OCI-LY3 (cell line): ENCODE data around the gene DIAPH2.

Source experiments
- H2AFZ ChIP-seq: fragments of 200-600, 300-600 bp; shearing (Covaris generic); 2 replicates; pipeline ENCODE4 v1.6.0; 2014; ENCODE audit warnings: antibody characterized with exemption, low read depth, low read length
- H3K27ac ChIP-seq: fragments of 200-600, 300-600 bp; sonication (generic); 2 replicates; pipeline ENCODE4 v1.5.1; 2014; ENCODE audit warnings: mild to moderate bottlenecking, low read length, moderate library complexity, mixed read lengths
- H3K27me3 ChIP-seq: fragments of 200-600, 300-600 bp; sonication (generic); 2 replicates; pipeline ENCODE4 v1.6.1; 2014; ENCODE audit warnings: low read depth, low read length, mixed read lengths
- H3K36me3 ChIP-seq: fragments of 200-600, 300-600 bp; sonication (generic); replicated peaks from 2 replicates; pipeline ENCODE3; 2014; ENCODE audit warnings: low read depth, low read length, mixed read lengths
- H3K4me1 ChIP-seq: fragments of 300-600, 200-600 bp; sonication (generic); 2 replicates; pipeline ENCODE4 v1.6.1; 2014; ENCODE audit warnings: low read length, mixed read lengths
- H3K4me2 ChIP-seq: fragments of 200-600, 300-600 bp; sonication (generic); 2 replicates; pipeline ENCODE4 v1.6.1; 2014; ENCODE audit warnings: low read length, mixed read lengths
- H3K4me3 ChIP-seq: fragments of 300-600, 200-600 bp; sonication (generic); 2 replicates; pipeline ENCODE4 v1.5.1; 2014; ENCODE audit warnings: antibody characterized with exemption, mild to moderate bottlenecking, low read length, moderate library complexity
- H3K79me2 ChIP-seq: fragments of 300-600, 200-600 bp; shearing (Covaris generic); 2 replicates; pipeline ENCODE4 v1.6.1; 2014; ENCODE audit warnings: mild to moderate bottlenecking, low read length, mixed read lengths
- H3K9ac ChIP-seq: fragments of 300-600, 200-600 bp; shearing (Covaris generic); 2 replicates; pipeline ENCODE4 v1.6.0; 2014; ENCODE audit warnings: mild to moderate bottlenecking, low read length, moderate library complexity
- H3K9me3 ChIP-seq: fragments of 200-600, 300-600 bp; shearing (Covaris generic); 2 replicates; pipeline ENCODE4 v1.6.1; 2014; ENCODE audit warnings: low read length, mixed read lengths; ENCODE audit not compliant: insufficient read depth
- H4K20me1 ChIP-seq: fragments of 200-600, 300-600 bp; sonication (generic); 2 replicates; pipeline ENCODE4 v1.6.1; 2016; ENCODE audit warnings: low read length, mixed read lengths; ENCODE audit not compliant: insufficient read depth
- EZH2phosphoT487 ChIP-seq: fragments of 200-600 bp; shearing (Covaris generic); IDR thresholded peaks from 2 replicates; pipeline ENCODE4 v1.6.1; 2018; ENCODE audit warnings: antibody characterized with exemption, mixed run types, low read depth
- TF ChIP-seq, protein P1 (sequence below): fragments of 200-600, 300-600 bp; sonication (generic); IDR thresholded peaks from 2 replicates; pipeline ENCODE4 v1.5.1; 2014; ENCODE audit warnings: antibody characterized with exemption, low read length, low read depth

DIAPH2 gene

DNA sequence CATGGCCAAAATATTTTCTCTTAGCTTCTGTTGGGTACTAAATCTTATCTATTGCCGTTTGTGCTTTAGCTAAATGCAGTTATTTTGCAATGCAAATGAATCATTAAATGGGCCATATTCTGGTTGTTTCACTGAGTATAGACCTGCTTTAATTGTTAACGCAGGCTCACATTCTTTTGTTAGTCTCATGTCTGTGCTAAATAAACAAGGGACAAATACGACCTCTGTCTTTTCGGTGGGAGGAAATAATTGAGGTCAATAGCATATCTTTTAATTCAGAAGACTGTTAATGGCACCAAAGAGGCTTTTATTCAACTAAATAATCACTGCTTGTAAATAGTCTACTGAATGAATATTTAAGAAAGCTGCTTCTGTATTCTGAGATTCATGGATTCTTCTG lies 76.9 kb downstream of the DIAPH2 start:
- H4K20me1 ChIP-seq, result no peaks in the 10 kb centered on the region
- no peaks in the 10 kb centered on the region for H3K36me3 ChIP-seq
- H3K4me2 ChIP-seq, result no peak overlapping the region
- H3K79me2 ChIP-seq, result no peaks in the 10 kb centered on the region
- no peak overlapping the region for H3K9ac ChIP-seq
- H3K4me1 ChIP-seq, result peaks cover 11% of the 10 kb centered on the region
- no peak overlapping the region for H2AFZ ChIP-seq
- no peak for TF ChIP-seq EZH2phosphoT487
- TF ChIP-seq, protein P1, sequence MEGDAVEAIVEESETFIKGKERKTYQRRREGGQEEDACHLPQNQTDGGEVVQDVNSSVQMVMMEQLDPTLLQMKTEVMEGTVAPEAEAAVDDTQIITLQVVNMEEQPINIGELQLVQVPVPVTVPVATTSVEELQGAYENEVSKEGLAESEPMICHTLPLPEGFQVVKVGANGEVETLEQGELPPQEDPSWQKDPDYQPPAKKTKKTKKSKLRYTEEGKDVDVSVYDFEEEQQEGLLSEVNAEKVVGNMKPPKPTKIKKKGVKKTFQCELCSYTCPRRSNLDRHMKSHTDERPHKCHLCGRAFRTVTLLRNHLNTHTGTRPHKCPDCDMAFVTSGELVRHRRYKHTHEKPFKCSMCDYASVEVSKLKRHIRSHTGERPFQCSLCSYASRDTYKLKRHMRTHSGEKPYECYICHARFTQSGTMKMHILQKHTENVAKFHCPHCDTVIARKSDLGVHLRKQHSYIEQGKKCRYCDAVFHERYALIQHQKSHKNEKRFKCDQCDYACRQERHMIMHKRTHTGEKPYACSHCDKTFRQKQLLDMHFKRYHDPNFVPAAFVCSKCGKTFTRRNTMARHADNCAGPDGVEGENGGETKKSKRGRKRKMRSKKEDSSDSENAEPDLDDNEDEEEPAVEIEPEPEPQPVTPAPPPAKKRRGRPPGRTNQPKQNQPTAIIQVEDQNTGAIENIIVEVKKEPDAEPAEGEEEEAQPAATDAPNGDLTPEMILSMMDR, result no peak
- H3K27me3 ChIP-seq, result no peaks in the 10 kb centered on the region
- no peak overlapping the region for H3K4me3 ChIP-seq
- H3K9me3 ChIP-seq, result no peaks in the 10 kb centered on the region
- H3K27ac ChIP-seq, result no peak overlapping the region

- H3K4me1 ChIP-seq, result peaks cover 11% of the 10 kb centered on the region
- no peak overlapping the region for H2AFZ ChIP-seq
- H4K20me1 ChIP-seq, result no peaks in the 10 kb centered on the region
- no peak overlapping the region for H3K27ac ChIP-seq
- TF ChIP-seq, protein P1, result no peak
- TF ChIP-seq EZH2phosphoT487, result no peak
- no peaks in the 10 kb centered on the region for H3K36me3 ChIP-seq
- no peaks in the 10 kb centered on the region for H3K9me3 ChIP-seq
- H3K4me3 ChIP-seq, result no peak overlapping the region
- no peaks in the 10 kb centered on the region for H3K79me2 ChIP-seq
- no peak overlapping the region for H3K9ac ChIP-seq
- H3K4me2 ChIP-seq, result no peak overlapping the region
- H3K27me3 ChIP-seq, result no peaks in the 10 kb centered on the region
These were observed 79.0 kb downstream of the DIAPH2 start for GRCh38 chrX:96763608-96764007.

GRCh38 chrX:96764864-96765263 lies 80.2 kb downstream of the DIAPH2 start:
- Histone ChIP-seq H2AFZ (no peak overlapping the region), H3K27ac (no peak overlapping the region), H4K20me1 (no peaks in the 10 kb centered on the region), H3K4me2 (no peak overlapping the region), H3K36me3 (no peaks in the 10 kb centered on the region), H3K27me3 (no peaks in the 10 kb centered on the region), H3K4me3 (no peak overlapping the region), H3K4me1 (peaks cover 11% of the 10 kb centered on the region), H3K9me3 (no peaks in the 10 kb centered on the region), H3K79me2 (no peaks in the 10 kb centered on the region), H3K9ac (no peak overlapping the region)
- TF ChIP-seq, protein P1, result no peak
- TF ChIP-seq EZH2phosphoT487, result no peak

DNA sequence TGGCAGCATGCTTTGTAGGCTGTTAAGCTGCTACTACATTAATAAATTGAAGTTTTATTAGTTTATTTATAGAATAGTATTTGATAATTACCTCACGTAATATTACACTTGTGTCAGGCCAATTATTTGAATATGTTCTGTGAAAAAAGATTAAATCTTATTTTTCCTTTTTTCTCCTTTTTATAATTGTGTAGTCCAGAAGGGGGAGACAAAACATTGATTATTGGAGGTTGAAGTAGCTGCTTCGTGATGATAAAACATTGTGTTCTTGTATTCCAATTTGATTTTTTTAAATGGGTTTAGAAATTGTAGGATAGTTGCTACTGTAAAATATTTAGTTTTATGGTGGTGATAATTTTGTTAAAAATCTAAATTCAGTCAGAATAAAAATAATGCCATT lies 85.7 kb downstream of the DIAPH2 start:
- no peak overlapping the region for H3K27ac ChIP-seq
- H3K79me2 ChIP-seq, result no peaks in the 10 kb centered on the region
- no peaks in the 10 kb centered on the region for H3K27me3 ChIP-seq
- no peak for TF ChIP-seq EZH2phosphoT487
- TF ChIP-seq, protein P1, result peak; percentile 55
- H3K9ac ChIP-seq, result no peak overlapping the region
- H3K4me2 ChIP-seq, result no peak overlapping the region
- no peak overlapping the region for H3K4me3 ChIP-seq
- H4K20me1 ChIP-seq, result no peaks in the 10 kb centered on the region
- H3K4me1 ChIP-seq, result no peaks in the 10 kb centered on the region
- H3K9me3 ChIP-seq, result no peaks in the 10 kb centered on the region
- no peaks in the 10 kb centered on the region for H3K36me3 ChIP-seq
- H2AFZ ChIP-seq, result no peak overlapping the region
